IMR-90 (cell line): ENCODE data around the gene TBX3. TPM values are rescaled to one million over a fixed set of nuclear protein-coding genes. Genes with fewer than 3 reads are reported as not detected.
A peak's percentile ranks its signal among the peaks of the same experiment; 100 is the strongest.

ENCODE experiments used
- ATAC-seq: fragments of 200-7000 bp; cut with Tn5 transposase; 2 replicates; pipeline ENCODE4 v1.9.1; 2020; ENCODE audit warnings: low read depth, mild to moderate bottlenecking, moderate library complexity
- BruUV-seq: library from RNA; stranded (reverse); fragments of 400-500 nt; replicated peaks from 2 replicates; lab custom pipeline; 2021; lab: Mats Ljungman, UMichigan
- CTCF ChIA-PET: fragments of 300-600 bp; formaldehyde crosslinking; extraction: SDS; loops from one replicate; lab custom pipeline; 2021; ENCODE audit warnings: antibody characterized with exemption; lab: Yijun Ruan, JAX
- POLR2A ChIA-PET: fragments of 300-600 bp; sonication (Branson Sonifier 250); formaldehyde crosslinking; loops from one replicate; lab custom pipeline; 2022; ENCODE audit warnings: antibody characterized with exemption; ENCODE audit not compliant: unreplicated experiment; lab: Charles Lee
- DNase-seq: peaks from one replicate; pipeline ENCODE4 v3.0.0; 2013
- H2AFZ ChIP-seq: replicated peaks from 2 replicates; pipeline ENCODE3; 2013; ENCODE audit warnings: low read length, mild to moderate bottlenecking; ENCODE audit not compliant: poor library complexity
- H2AK5ac ChIP-seq: 2 replicates; pipeline ENCODE4 v1.6.1; 2013; ENCODE audit warnings: low read depth, low read length, inconsistent platforms
- H2AK9ac ChIP-seq: replicated peaks from 2 replicates; pipeline ENCODE3; 2013; ENCODE audit warnings: mild to moderate bottlenecking, low read depth, low read length, moderate library complexity; ENCODE audit not compliant: poor library complexity
- H2BK120ac ChIP-seq: 2 replicates; pipeline ENCODE4 v1.6.1; 2013; ENCODE audit warnings: low read depth, low read length, inconsistent platforms
- H2BK15ac ChIP-seq: 3 replicates; pipeline ENCODE4 v1.6.1; 2013; ENCODE audit warnings: low read depth, low read length, inconsistent platforms
- H2BK20ac ChIP-seq: 2 replicates; pipeline ENCODE4 v1.6.1; 2013; ENCODE audit warnings: low read depth, mild to moderate bottlenecking, inconsistent platforms, low read length, moderate library complexity
- H2BK5ac ChIP-seq: 2 replicates; pipeline ENCODE4 v1.6.1; 2013; ENCODE audit warnings: mild to moderate bottlenecking, low read depth, low read length, inconsistent platforms; ENCODE audit not compliant: poor library complexity, severe bottlenecking
- H3K14ac ChIP-seq: replicated peaks from 2 replicates; pipeline ENCODE4 v1.6.1; 2013; ENCODE audit warnings: low read depth, low read length, inconsistent platforms
- H3K18ac ChIP-seq: 2 replicates; pipeline ENCODE4 v1.6.1; 2013; ENCODE audit warnings: low read depth, low read length, control low read depth
- H3K23ac ChIP-seq: 2 replicates; pipeline ENCODE4 v1.6.1; 2013; ENCODE audit warnings: low read depth, low read length, inconsistent platforms
- H3K27ac ChIP-seq: 2 replicates; pipeline ENCODE4 v1.5.1; 2013; ENCODE audit warnings: mild to moderate bottlenecking, control low read depth, low read length; ENCODE audit not compliant: insufficient read depth
- H3K27me3 ChIP-seq: 2 replicates; pipeline ENCODE4 v1.6.1; 2013; ENCODE audit warnings: low read length; ENCODE audit not compliant: control insufficient read depth, insufficient read depth
- H3K36me3 ChIP-seq: 2 replicates; pipeline ENCODE4 v1.6.1; 2013; ENCODE audit warnings: low read length, mixed read lengths; ENCODE audit not compliant: control insufficient read depth, insufficient read depth
- H3K4ac ChIP-seq: 2 replicates; pipeline ENCODE4 v1.6.1; 2013; ENCODE audit warnings: low read depth, low read length, inconsistent platforms
- H3K4me1 ChIP-seq: 2 replicates; pipeline ENCODE4 v1.6.1; 2013; ENCODE audit warnings: low read length, mixed read lengths; ENCODE audit not compliant: control insufficient read depth, insufficient read depth
- H3K4me2 ChIP-seq: 2 replicates; pipeline ENCODE4 v1.6.1; 2013; ENCODE audit warnings: low read depth, mild to moderate bottlenecking, control low read depth, low read length, moderate library complexity
- H3K4me3 ChIP-seq: 2 replicates; pipeline ENCODE4 v1.5.1; 2013; ENCODE audit warnings: low read depth, mild to moderate bottlenecking, control low read depth, low read length, moderate library complexity; ENCODE audit not compliant: insufficient read depth
- H3K56ac ChIP-seq: 2 replicates; pipeline ENCODE4 v1.6.1; 2013; ENCODE audit warnings: low read length, inconsistent platforms; ENCODE audit not compliant: insufficient read depth; ENCODE audit errors: extremely low read depth
- H3K79me1 ChIP-seq, 2 experiments: 2 replicates each; pipeline ENCODE4 v1.6.1; 2013; ENCODE audit warnings: low read length in 2 of 2, inconsistent platforms in 1 of 2, low read depth in 1 of 2
- H3K9ac ChIP-seq: 2 replicates; pipeline ENCODE4 v1.6.1; 2013; ENCODE audit warnings: low read depth, low read length, control low read depth
- H3K9me1 ChIP-seq: 2 replicates; pipeline ENCODE4 v1.6.1; 2013; ENCODE audit warnings: low read length, inconsistent platforms; ENCODE audit not compliant: insufficient read depth
- H3K9me3 ChIP-seq: 2 replicates; pipeline ENCODE4 v1.6.1; 2013; ENCODE audit warnings: low read length; ENCODE audit not compliant: control insufficient read depth, insufficient read depth
- H4K20me1 ChIP-seq: 2 replicates; pipeline ENCODE4 v1.6.1; 2013; ENCODE audit warnings: low read length, inconsistent platforms; ENCODE audit not compliant: insufficient read depth
- H4K5ac ChIP-seq: 2 replicates; pipeline ENCODE4 v1.6.1; 2013; ENCODE audit warnings: mild to moderate bottlenecking, low read depth, low read length, control low read depth
- H4K8ac ChIP-seq, 2 experiments: 2 replicates each; pipeline ENCODE4 v1.6.1; 2013; ENCODE audit warnings: low read depth in 2 of 2, low read length in 2 of 2, control low read depth in 1 of 2, inconsistent platforms in 1 of 2
- H4K91ac ChIP-seq: 2 replicates; pipeline ENCODE4 v1.6.1; 2013; ENCODE audit warnings: low read depth, low read length, inconsistent platforms; ENCODE audit not compliant: insufficient read depth
- BHLHE40 ChIP-seq: fragments of 150-350 bp; IDR thresholded peaks from 2 replicates; pipeline ENCODE4 v1.6.1; 2016; ENCODE audit warnings: mild to moderate bottlenecking, low read depth, low read length
- MAZ ChIP-seq: IDR thresholded peaks from 2 replicates; pipeline ENCODE4 v1.6.1; 2012; ENCODE audit warnings: low read depth, mild to moderate bottlenecking, low read length, improper control_type of control experiment, moderate library complexity, borderline replicate concordance
- POLR2A ChIP-seq: IDR thresholded peaks from 2 replicates; pipeline ENCODE4 v1.6.1; 2012; ENCODE audit warnings: mild to moderate bottlenecking, low read depth, low read length
- WGBS, 2 experiments: methylation state at CpG; one replicate each; pipeline versions ENCODE4 v1.1.5 to v1.1.7; 2013; ENCODE audit warnings: missing lambda C conversion rate in 2 of 2; ENCODE audit not compliant: insufficient read length in 1 of 2; ENCODE audit errors: extremely low coverage in 2 of 2; 5-methylcytosine and 5-hydroxymethylcytosine counted together
- dilution Hi-C: fragments of 300-500 bp; cut with HindIII; formaldehyde crosslinking; loops from one replicate; pipeline ENCODE4 v1.14.3; 2018; ENCODE audit warnings: low sequenced_read_pairs; ENCODE audit not compliant: unreplicated experiment
- in situ Hi-C: fragments of 300-500 bp; cut with MboI; formaldehyde crosslinking; loops from 3 replicates; pipeline ENCODE4 v1.14.3; 2019; ENCODE audit warnings: low sequenced_read_pairs, inconsistent platforms, mixed read lengths
- intact Hi-C: fragments of 100-400 bp; cut with micrococcal nuclease; formaldehyde crosslinking; loops from 2 replicates; pipeline ENCODE4 v1.10.0; 2022
- polyA plus RNA-seq, 3 experiments: library from polyadenylated mRNA; depleted of rRNA; stranded (reverse); fragments of >200 nt; gene quantifications; 2 replicates each; pipeline ENCODE4 v1.2.3, GENCODE V29; 2012; ENCODE audit warnings: low replicate concordance in 1 of 3
- total RNA-seq: library from RNA; depleted of rRNA; stranded (reverse); fragments of >200 nt; gene quantifications from 2 replicates; pipeline ENCODE4 v1.2.3, GENCODE V29; 2012

Gene TBX3
- total and polyA plus RNA-seq, 2 of the 4 experiments (the other 2 are of a cell fraction): 15.8 to 44.9 TPM

- H4K8ac ChIP-seq: peak overlapping the region; percentile 94 to 98
- peak overlapping the region; percentile 47 for H2BK20ac ChIP-seq
- peaks cover 29% of the 10 kb centered on the region for H3K4me1 ChIP-seq
- peaks cover 20% of the 10 kb centered on the region for H4K20me1 ChIP-seq
- peak overlapping the region; percentile 48 for H3K4me3 ChIP-seq
- peak overlapping the region; percentile 62; the same call in 2 of the 3 replicates for H2BK15ac ChIP-seq
- H3K36me3 ChIP-seq: peaks cover 9% of the 10 kb centered on the region
- H2AFZ ChIP-seq: peak overlapping the region; percentile 83
- peak overlapping the region; percentile 88 for H3K4me2 ChIP-seq
- H3K18ac ChIP-seq: peak overlapping the region; percentile 79
- H3K79me1 ChIP-seq: peaks cover 14 to 40% of the 10 kb centered on the region in 2 experiments
- ATAC-seq (no peak; the same call in 1 of the 2 replicates), DNase-seq (no peak)
- H3K27ac ChIP-seq: peak overlapping the region; percentile 95
- peak overlapping the region; percentile 89 for H3K23ac ChIP-seq
- POLR2A ChIA-PET: interaction anchor here (0.5 to 2.0 kb wide), 7 partner anchors 10 to 895 kb away, joined by 4 to 16 read pairs (median 8); no protein-coding TSS in a partner anchor
- H3K14ac ChIP-seq: peak overlapping the region; percentile 97
- peak overlapping the region; percentile 97 for H2BK120ac ChIP-seq
- peak overlapping the region; percentile 93 for H2BK5ac ChIP-seq
- H3K9me3 ChIP-seq: no peaks in the 10 kb centered on the region
- BruUV-seq: no TSS peak
- TF ChIP-seq BHLHE40 (no peak), MAZ (peak; percentile 42), POLR2A (peak; percentile 66; the same call in 1 of the 2 replicates)
- CTCF ChIA-PET: interaction anchor here (0.9 to 2.5 kb wide), 4 partner anchors 13 to 249 kb away, joined by 3 to 11 read pairs (median 6); no protein-coding TSS in a partner anchor
- peak overlapping the region; percentile 86 for H2AK5ac ChIP-seq
- peak overlapping the region; percentile 98 for H3K56ac ChIP-seq
- intact Hi-C loops (loop anchor here (2.0 kb wide), 6 partner anchors 59 to 669 kb away; no protein-coding TSS in a partner anchor), dilution Hi-C loops (no loop called here), in situ Hi-C loops (loop anchor here (5.0 kb wide), 4 partner anchors 77 to 657 kb away; no protein-coding TSS in a partner anchor)
- H3K27me3 ChIP-seq: no peaks in the 10 kb centered on the region
- no peaks in the 10 kb centered on the region; the same call in 1 of the 2 replicates for H3K9me1 ChIP-seq
- H4K5ac ChIP-seq: peak overlapping the region; percentile 26
- peak overlapping the region; percentile 94 for H3K4ac ChIP-seq
- H4K91ac ChIP-seq: peak overlapping the region; percentile 93
- peak overlapping the region; percentile 93 for H3K9ac ChIP-seq
- H2AK9ac ChIP-seq: peak overlapping the region; percentile 98
- no CpG with 5 or more reads among the region's 25 CpGs for WGBS, 2 experiments
Measured at GRCh38 chr12:114685320-114685781, 1.4 kb upstream of the TBX3 start.
